Measurements from ENCODE around the gene ATXN7L3. TPM values are rescaled to one million over a fixed set of nuclear protein-coding genes. Genes with fewer than 3 reads are reported as not detected.

Gene ATXN7L3
- total RNA-seq, 2 donors from 2014 or later = 46.5 to 55.8 TPM

DNA sequence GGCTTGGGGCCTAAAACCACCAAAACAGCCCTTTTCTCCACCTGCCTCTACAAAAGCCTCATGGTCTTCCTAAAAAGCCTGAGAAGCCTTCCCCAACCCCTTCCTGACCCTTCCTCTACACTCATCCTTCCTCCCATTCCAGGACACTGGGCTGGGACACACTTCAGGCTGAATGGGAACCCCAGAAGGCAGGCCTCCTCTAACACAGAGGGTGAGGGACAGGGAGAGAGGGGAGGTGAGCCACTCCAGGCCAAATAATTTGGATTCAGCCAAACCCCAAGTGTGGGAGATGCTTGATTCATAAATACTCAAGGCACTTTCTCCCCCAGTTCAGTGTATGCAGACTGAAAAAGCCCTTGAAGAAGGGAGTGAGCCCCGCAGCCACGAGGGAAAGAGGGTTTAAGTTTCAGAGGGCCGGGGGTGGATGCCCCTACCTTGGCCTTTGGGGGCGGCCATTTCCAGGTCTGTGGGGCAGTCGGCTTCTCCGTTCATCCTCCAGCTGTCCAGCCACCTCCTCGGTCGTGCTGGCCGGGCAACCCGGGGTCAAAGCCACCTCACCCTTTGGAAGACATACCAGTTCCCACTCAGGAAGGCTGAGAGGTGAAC lies 18.2 kb upstream of the ATXN7L3 start:
- H3K36me3 ChIP-seq = peaks cover 24% of the 10 kb centered on the region
- no peak for ATAC-seq (ENCODE audit: insufficient number of reproducible peaks, low FRiP score, low read depth)
- no peaks in the 10 kb centered on the region for H3K9me3 ChIP-seq
- H3K4me3 ChIP-seq = peak overlapping the region; percentile 89
- no peak for DNase-seq (ENCODE audit: low spot score)
- TF ChIP-seq, protein P1, sequence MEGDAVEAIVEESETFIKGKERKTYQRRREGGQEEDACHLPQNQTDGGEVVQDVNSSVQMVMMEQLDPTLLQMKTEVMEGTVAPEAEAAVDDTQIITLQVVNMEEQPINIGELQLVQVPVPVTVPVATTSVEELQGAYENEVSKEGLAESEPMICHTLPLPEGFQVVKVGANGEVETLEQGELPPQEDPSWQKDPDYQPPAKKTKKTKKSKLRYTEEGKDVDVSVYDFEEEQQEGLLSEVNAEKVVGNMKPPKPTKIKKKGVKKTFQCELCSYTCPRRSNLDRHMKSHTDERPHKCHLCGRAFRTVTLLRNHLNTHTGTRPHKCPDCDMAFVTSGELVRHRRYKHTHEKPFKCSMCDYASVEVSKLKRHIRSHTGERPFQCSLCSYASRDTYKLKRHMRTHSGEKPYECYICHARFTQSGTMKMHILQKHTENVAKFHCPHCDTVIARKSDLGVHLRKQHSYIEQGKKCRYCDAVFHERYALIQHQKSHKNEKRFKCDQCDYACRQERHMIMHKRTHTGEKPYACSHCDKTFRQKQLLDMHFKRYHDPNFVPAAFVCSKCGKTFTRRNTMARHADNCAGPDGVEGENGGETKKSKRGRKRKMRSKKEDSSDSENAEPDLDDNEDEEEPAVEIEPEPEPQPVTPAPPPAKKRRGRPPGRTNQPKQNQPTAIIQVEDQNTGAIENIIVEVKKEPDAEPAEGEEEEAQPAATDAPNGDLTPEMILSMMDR (IDR thresholded peaks at IDR 0.05) = no peak
- H3K27ac ChIP-seq = peak overlapping the region; percentile 95 to 96
- no peaks in the 10 kb centered on the region for H3K27me3 ChIP-seq (replicated peaks; ENCODE audit: insufficient read depth)
- peaks cover 14 to 19% of the 10 kb centered on the region in 2 donors for H3K4me1 ChIP-seq (ENCODE audit: control insufficient read depth in 1 of 2, low read depth in 2 of 2)

DNA sequence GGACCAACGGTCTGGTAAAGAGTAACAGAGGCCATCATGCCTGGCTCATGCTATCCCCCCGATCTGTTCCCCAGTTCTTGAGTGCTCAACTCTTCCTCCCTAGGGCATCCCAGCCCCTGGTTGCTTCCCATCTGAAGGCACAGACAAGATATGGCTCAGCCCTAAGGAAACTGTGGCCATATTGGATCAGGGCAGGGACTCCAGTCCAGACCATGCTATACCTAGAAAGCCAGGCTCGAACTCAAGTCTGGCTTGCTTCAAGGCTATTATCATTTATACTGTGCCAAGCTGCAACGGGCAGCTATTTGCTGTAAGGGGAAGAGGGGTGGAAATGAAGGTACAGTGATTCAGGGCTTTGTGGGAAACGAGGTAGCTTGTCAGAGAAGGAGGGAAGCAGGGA lies 17.0 kb upstream of the ATXN7L3 start:
- Histone ChIP-seq H3K27me3 (replicated peaks; ENCODE audit: insufficient read depth) (no peaks in the 10 kb centered on the region), H3K4me1 (ENCODE audit: control insufficient read depth in 1 of 2, low read depth in 2 of 2) (peaks cover 11 to 15% of the 10 kb centered on the region in 2 donors), H3K9me3 (no peaks in the 10 kb centered on the region), H3K27ac (no peak overlapping the region), H3K4me3 (no peak overlapping the region), H3K36me3 (peaks cover 24% of the 10 kb centered on the region)
- DNase-seq (ENCODE audit: low spot score) = no peak
- TF ChIP-seq, protein P1 (IDR thresholded peaks at IDR 0.05) = no peak
- no peak for ATAC-seq (ENCODE audit: insufficient number of reproducible peaks, low FRiP score, low read depth)

DNA sequence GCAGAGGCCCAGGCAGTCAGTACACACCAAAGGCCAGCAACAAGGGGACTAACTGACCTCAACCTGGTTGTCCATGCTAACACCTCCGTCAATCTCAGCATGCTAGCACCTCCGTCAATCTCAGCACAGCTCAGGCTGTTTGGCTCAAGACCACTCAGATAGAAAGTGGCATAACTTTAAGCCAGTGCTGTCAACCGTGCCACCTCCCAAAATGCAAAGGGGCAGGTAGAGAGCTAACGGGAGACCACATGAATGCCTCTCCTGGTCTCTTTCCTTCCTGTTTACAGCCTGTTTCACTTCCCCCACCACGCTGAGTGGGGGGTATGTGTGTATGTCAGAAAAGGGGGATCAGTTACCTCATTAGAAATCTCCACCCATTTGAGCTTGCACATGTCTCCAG lies 16.5 kb upstream of the ATXN7L3 start:
- peaks cover 29% of the 10 kb centered on the region for H3K36me3 ChIP-seq
- no peak overlapping the region for H3K4me3 ChIP-seq
- no peaks in the 10 kb centered on the region for H3K9me3 ChIP-seq
- H3K27ac ChIP-seq = no peak overlapping the region
- DNase-seq (ENCODE audit: low spot score) = no peak
- TF ChIP-seq, protein P1 (IDR thresholded peaks at IDR 0.05) = no peak
- no peaks in the 10 kb centered on the region for H3K27me3 ChIP-seq (replicated peaks; ENCODE audit: insufficient read depth)
- H3K4me1 ChIP-seq (ENCODE audit: control insufficient read depth in 1 of 2, low read depth in 2 of 2) = peaks cover 11 to 15% of the 10 kb centered on the region in 2 donors
- no peak for ATAC-seq (ENCODE audit: insufficient number of reproducible peaks, low FRiP score, low read depth)

- no peaks in the 10 kb centered on the region for H3K27me3 ChIP-seq (replicated peaks; ENCODE audit: insufficient read depth)
- no peak overlapping the region for H3K27ac ChIP-seq
- DNase-seq (ENCODE audit: low spot score) = no peak
- TF ChIP-seq, protein P1 (IDR thresholded peaks at IDR 0.05) = no peak
- ATAC-seq (ENCODE audit: insufficient number of reproducible peaks, low FRiP score, low read depth) = no peak
- H3K4me1 ChIP-seq (ENCODE audit: control insufficient read depth in 1 of 2, low read depth in 2 of 2) = peaks cover 15 to 26% of the 10 kb centered on the region in 2 donors
- no peaks in the 10 kb centered on the region for H3K9me3 ChIP-seq
- no peak overlapping the region for H3K4me3 ChIP-seq
- peaks cover 36% of the 10 kb centered on the region for H3K36me3 ChIP-seq
These were observed 15.2 kb upstream of the ATXN7L3 start for GRCh38 chr17:44214896-44215295.

GRCh38 chr17:44214230-44214494 lies 14.5 kb upstream of the ATXN7L3 start:
- TF ChIP-seq, protein P1 (IDR thresholded peaks at IDR 0.05) = no peak
- Histone ChIP-seq H3K9me3 (no peaks in the 10 kb centered on the region), H3K4me1 (ENCODE audit: control insufficient read depth in 1 of 2, low read depth in 2 of 2) (peaks cover 15 to 26% of the 10 kb centered on the region in 2 donors), H3K36me3 (peaks cover 44% of the 10 kb centered on the region), H3K27ac (no peak overlapping the region), H3K4me3 (no peak overlapping the region), H3K27me3 (replicated peaks; ENCODE audit: insufficient read depth) (no peaks in the 10 kb centered on the region)
- DNase-seq (ENCODE audit: low spot score) (no peak), ATAC-seq (ENCODE audit: insufficient number of reproducible peaks, low FRiP score, low read depth) (no peak)
